ENCODE results near the gene USP25.

- TF ChIP-seq, protein P1, sequence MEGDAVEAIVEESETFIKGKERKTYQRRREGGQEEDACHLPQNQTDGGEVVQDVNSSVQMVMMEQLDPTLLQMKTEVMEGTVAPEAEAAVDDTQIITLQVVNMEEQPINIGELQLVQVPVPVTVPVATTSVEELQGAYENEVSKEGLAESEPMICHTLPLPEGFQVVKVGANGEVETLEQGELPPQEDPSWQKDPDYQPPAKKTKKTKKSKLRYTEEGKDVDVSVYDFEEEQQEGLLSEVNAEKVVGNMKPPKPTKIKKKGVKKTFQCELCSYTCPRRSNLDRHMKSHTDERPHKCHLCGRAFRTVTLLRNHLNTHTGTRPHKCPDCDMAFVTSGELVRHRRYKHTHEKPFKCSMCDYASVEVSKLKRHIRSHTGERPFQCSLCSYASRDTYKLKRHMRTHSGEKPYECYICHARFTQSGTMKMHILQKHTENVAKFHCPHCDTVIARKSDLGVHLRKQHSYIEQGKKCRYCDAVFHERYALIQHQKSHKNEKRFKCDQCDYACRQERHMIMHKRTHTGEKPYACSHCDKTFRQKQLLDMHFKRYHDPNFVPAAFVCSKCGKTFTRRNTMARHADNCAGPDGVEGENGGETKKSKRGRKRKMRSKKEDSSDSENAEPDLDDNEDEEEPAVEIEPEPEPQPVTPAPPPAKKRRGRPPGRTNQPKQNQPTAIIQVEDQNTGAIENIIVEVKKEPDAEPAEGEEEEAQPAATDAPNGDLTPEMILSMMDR (IDR thresholded peaks at IDR 0.05 in 4 of 5, conservative IDR thresholded peaks at IDR 0.05 in 1 of 5): no peak
- no peak for TF ChIP-seq POLR2A (IDR thresholded peaks at IDR 0.05)
Observed at GRCh38 chr21:15732996-15733329, 3.2 kb downstream of the USP25 start.
